SK-N-SH treated with all-trans-retinoic acid at 6 μM for 48 hours (cell line): ENCODE measurements around the gene AGAP3.

Experiments
- BACH2 ChIP-seq: fragments of 250-450 bp; sonication (Bioruptor Pico); IDR thresholded peaks from 2 replicates; pipeline ENCODE4 v1.9.0; 2021; ENCODE audit warnings: mild to moderate bottlenecking, borderline replicate concordance
- CREB5 ChIP-seq: fragments of 250-450 bp; sonication (Bioruptor Pico); IDR thresholded peaks from 2 replicates; pipeline ENCODE4 v1.5.1; 2020; ENCODE audit warnings: low read depth, mild to moderate bottlenecking, moderate library complexity
- CSRNP3 ChIP-seq: fragments of 250-450 bp; sonication (Bioruptor Pico); IDR thresholded peaks from 2 replicates; pipeline ENCODE4 v1.5.1; 2021; ENCODE audit warnings: mild to moderate bottlenecking, moderate library complexity
- PATZ1 ChIP-seq: fragments of 250-450 bp; sonication (Bioruptor Pico); IDR thresholded peaks from 2 replicates; pipeline ENCODE4 v1.8.0; 2020; ENCODE audit warnings: mild to moderate bottlenecking, moderate library complexity, borderline replicate concordance
- RARB ChIP-seq: fragments of 250-450 bp; sonication (Bioruptor Pico); IDR thresholded peaks from 2 replicates; pipeline ENCODE4 v1.8.0; 2021; ENCODE audit warnings: mild to moderate bottlenecking, moderate library complexity
- ZFP3 ChIP-seq: fragments of 250-450 bp; sonication (Bioruptor Pico); IDR thresholded peaks from 2 replicates; pipeline ENCODE4 v1.5.0; 2020; ENCODE audit warnings: mild to moderate bottlenecking, moderate library complexity
- ZFP30 ChIP-seq: fragments of 450-650 bp; formaldehyde crosslinking; IDR thresholded peaks from 2 replicates; pipeline ENCODE4 v1.5.0; 2022; ENCODE audit warnings: mild to moderate bottlenecking, moderate library complexity

DNA sequence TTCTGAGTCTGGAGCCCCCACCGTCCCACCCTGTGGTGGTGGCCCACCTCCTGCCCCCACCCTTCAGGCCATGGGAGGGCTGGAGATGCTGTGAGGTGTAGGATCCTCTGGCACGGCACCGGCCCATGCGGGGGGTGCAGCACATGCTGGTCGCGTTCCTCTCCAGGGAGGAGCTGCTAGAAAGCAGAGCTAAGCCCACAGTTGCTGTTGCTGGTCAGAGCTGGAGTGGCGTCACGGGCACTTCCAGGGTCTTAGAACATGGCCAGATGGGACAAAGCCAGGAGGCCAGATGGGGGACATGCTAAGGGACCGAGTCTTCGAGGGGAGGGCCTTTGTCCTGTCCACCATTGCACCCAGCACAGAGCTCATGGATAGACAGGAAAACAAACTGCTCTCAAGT is 21.6 kb downstream of the AGAP3 start:
- TF ChIP-seq RARB (no peak), CSRNP3 (no peak), PATZ1 (CRISPR knock-in tag) (no peak), ZFP3 (CRISPR knock-in tag) (no peak), ZFP30 (CRISPR knock-in tag) (no peak), CREB5 (no peak), BACH2 (no peak)
